Measurements from ENCODE around the gene PEAR1. TPM values are rescaled to one million over a fixed set of nuclear protein-coding genes. Genes with fewer than 3 reads are reported as not detected.

The PEAR1 gene
- total RNA-seq, 3 donors from 2014 or later (not counting 1 experiment from before 2014, with no cell fraction given): 0.52 to 1.4 (median 0.80) TPM

DNA sequence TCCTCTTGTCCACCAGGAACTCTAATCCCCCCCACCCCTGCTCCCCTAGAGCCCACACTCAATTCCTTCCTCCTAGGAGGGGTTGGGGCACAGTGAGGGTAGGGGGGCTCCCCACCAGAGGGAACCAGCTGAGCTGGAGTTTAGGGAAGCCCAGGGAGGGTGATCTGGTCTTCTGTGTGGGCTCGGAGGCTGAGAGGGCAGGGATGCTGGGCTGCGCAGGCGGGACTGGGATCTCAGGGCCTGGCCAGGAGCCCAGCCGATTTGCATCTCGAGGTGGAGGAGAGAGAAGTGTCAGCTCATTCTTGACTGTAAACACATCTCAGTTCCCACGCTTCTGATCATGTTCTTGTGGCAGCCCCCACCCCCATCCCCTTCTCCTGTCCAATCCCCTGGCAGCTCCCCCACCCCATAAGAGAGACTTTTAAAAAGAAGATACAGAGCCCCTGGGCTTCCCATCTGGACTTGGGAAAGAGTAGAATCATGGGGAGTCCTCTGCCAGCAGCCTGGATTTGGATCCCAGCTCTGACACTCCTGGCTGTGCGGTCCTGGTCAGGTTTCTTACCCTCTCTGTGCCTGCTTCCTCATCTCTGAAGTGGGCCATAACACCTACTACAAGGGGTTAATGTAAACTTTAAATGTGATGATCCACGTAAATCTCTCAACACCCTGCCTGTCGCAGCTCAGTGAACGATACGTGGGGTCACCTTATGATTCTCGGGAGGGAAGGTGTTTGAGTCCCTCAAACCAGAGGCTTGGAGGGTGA lies 6.6 kb downstream of the PEAR1 start:
- H3K4me3 Mint-ChIP-seq: no peak overlapping the region
- Histone ChIP-seq H3K27me3 (ENCODE audit: control insufficient read depth, insufficient read depth, low read length) (no peaks in the 10 kb centered on the region), H3K4me1 (ENCODE audit: control insufficient read depth, insufficient read depth, low read length) (no peaks in the 10 kb centered on the region), H3K36me3 (ENCODE audit: control insufficient read depth, insufficient read depth, low read length) (no peaks in the 10 kb centered on the region), H3K4me3 (ENCODE audit: low read length) (no peak overlapping the region), H3K9me3 (ENCODE audit: control insufficient read depth, insufficient read depth, low read length) (no peaks in the 10 kb centered on the region), H3K27ac (ENCODE audit: low read length) (no peak overlapping the region)
- ATAC-seq (no peak), DNase-seq (no peak)
- H3K36me3 Mint-ChIP-seq: no peaks in the 10 kb centered on the region
- peaks cover 5 to 12% of the 10 kb centered on the region in 2 donors for H3K4me1 Mint-ChIP-seq
- 78% methylated on average over 11 of the region's 12 CpGs for WGBS (ENCODE audit: insufficient coverage)
- H3K9me3 Mint-ChIP-seq: no peaks in the 10 kb centered on the region
- TF ChIP-seq, protein P1, sequence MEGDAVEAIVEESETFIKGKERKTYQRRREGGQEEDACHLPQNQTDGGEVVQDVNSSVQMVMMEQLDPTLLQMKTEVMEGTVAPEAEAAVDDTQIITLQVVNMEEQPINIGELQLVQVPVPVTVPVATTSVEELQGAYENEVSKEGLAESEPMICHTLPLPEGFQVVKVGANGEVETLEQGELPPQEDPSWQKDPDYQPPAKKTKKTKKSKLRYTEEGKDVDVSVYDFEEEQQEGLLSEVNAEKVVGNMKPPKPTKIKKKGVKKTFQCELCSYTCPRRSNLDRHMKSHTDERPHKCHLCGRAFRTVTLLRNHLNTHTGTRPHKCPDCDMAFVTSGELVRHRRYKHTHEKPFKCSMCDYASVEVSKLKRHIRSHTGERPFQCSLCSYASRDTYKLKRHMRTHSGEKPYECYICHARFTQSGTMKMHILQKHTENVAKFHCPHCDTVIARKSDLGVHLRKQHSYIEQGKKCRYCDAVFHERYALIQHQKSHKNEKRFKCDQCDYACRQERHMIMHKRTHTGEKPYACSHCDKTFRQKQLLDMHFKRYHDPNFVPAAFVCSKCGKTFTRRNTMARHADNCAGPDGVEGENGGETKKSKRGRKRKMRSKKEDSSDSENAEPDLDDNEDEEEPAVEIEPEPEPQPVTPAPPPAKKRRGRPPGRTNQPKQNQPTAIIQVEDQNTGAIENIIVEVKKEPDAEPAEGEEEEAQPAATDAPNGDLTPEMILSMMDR (IDR thresholded peaks at IDR 0.05): no peak
- intact Hi-C loops (cut with micrococcal nuclease): no loop called here
- H3K27ac Mint-ChIP-seq: no peak overlapping the region
- peaks cover 7 to 25% of the 10 kb centered on the region in 2 donors for H3K27me3 Mint-ChIP-seq (ENCODE audit: low read depth in 2 of 2)

DNA sequence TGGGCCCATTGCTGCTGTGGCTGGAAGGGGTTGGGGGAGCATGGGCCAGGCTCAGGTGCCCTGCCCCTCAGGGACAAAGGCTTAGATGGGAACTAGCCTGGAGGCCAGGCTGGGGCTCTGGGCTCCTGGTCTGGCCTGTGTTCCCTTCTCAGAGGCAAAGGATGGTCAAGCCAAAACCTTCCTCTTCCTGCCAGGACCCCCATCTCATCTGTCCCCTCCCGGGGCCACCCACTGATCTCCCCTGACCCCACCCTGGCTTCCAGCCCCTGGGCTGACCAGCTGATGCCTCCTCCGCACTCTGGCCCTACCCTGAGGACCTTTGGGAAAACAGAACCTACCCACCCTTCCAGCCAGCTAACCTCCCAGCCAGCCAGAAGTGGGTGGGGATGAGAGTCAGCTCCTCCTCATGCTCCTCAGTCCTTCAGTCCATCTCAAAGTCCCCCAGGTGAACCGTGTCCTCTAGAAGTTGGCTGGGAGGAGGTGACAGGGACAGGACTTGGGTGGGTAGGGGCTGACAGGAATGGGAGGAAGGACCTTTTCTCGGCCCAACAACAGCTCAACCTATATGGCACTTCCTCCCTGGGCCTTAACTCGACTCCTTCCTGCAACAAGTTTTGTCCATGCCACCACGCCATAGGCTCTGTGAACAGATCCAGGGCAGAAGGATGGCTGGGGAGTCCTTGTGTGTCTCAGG lies 7.5 kb downstream of the PEAR1 start:
- H3K27me3 ChIP-seq (ENCODE audit: control insufficient read depth, insufficient read depth, low read length): no peaks in the 10 kb centered on the region
- H3K4me1 ChIP-seq (ENCODE audit: control insufficient read depth, insufficient read depth, low read length): no peaks in the 10 kb centered on the region
- H3K4me3 ChIP-seq (ENCODE audit: low read length): no peak overlapping the region
- no peaks in the 10 kb centered on the region for H3K36me3 ChIP-seq (ENCODE audit: control insufficient read depth, insufficient read depth, low read length)
- 72% methylated on average over 4 of the region's 6 CpGs for WGBS (ENCODE audit: insufficient coverage)
- H3K9me3 ChIP-seq (ENCODE audit: control insufficient read depth, insufficient read depth, low read length): no peaks in the 10 kb centered on the region
- ATAC-seq (no peak), DNase-seq (no peak)
- H3K36me3 Mint-ChIP-seq: no peaks in the 10 kb centered on the region
- intact Hi-C loops (cut with micrococcal nuclease): no loop called here
- TF ChIP-seq, protein P1 (IDR thresholded peaks at IDR 0.05): no peak
- no peaks in the 10 kb centered on the region for H3K9me3 Mint-ChIP-seq
- peaks cover 5 to 12% of the 10 kb centered on the region in 2 donors for H3K4me1 Mint-ChIP-seq
- H3K27ac Mint-ChIP-seq: no peak overlapping the region
- no peak overlapping the region for H3K4me3 Mint-ChIP-seq
- no peak overlapping the region for H3K27ac ChIP-seq (ENCODE audit: low read length)
- H3K27me3 Mint-ChIP-seq (ENCODE audit: low read depth in 2 of 2): peaks cover 0 to 20% of the 10 kb centered on the region in 2 donors

DNA sequence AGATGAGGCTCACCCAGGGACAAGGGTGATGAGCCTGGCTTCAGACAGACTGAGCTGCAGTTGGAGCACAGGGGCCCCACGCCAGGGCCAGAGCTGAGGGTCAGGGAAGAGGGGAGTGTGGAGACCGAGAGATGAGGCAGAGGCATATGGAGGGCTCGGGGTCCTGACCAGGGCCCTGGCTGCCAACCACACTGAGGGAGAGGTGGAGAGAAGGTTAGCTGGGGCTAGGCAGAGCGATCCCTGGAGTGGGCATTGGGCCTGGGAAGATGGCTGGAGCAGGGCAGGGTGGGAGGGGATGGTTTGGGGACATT lies 8.0 kb downstream of the PEAR1 start:
- no peaks in the 10 kb centered on the region for H3K9me3 Mint-ChIP-seq
- Histone ChIP-seq H3K36me3 (ENCODE audit: control insufficient read depth, insufficient read depth, low read length) (no peaks in the 10 kb centered on the region), H3K4me3 (ENCODE audit: low read length) (no peak overlapping the region), H3K27me3 (ENCODE audit: control insufficient read depth, insufficient read depth, low read length) (no peaks in the 10 kb centered on the region), H3K9me3 (ENCODE audit: control insufficient read depth, insufficient read depth, low read length) (no peaks in the 10 kb centered on the region), H3K27ac (ENCODE audit: low read length) (no peak overlapping the region), H3K4me1 (ENCODE audit: control insufficient read depth, insufficient read depth, low read length) (no peaks in the 10 kb centered on the region)
- H3K4me3 Mint-ChIP-seq: no peak overlapping the region
- ATAC-seq (no peak), DNase-seq (no peak)
- H3K27me3 Mint-ChIP-seq (ENCODE audit: low read depth in 2 of 2): peaks cover 0 to 20% of the 10 kb centered on the region in 2 donors
- peaks cover 5 to 12% of the 10 kb centered on the region in 2 donors for H3K4me1 Mint-ChIP-seq
- H3K27ac Mint-ChIP-seq: no peak overlapping the region
- no peaks in the 10 kb centered on the region for H3K36me3 Mint-ChIP-seq
- TF ChIP-seq, protein P1 (IDR thresholded peaks at IDR 0.05): no peak
- WGBS (ENCODE audit: insufficient coverage): 83% methylated on average over 4 of the region's 4 CpGs
- intact Hi-C loops (cut with micrococcal nuclease): no loop called here
